GM19099 (cell line): ENCODE data around the gene BCAP31.

Source experiments
- POLR2A ChIP-seq: IDR thresholded peaks from 3 replicates; pipeline ENCODE4 v1.6.1; 2011; ENCODE audit warnings: low read depth; ENCODE audit not compliant: insufficient read length; ENCODE audit errors: extremely low read depth

BCAP31 gene

GRCh38 chrX:153669901-153670731 lies 54.1 kb downstream of the BCAP31 start:
- no peak for TF ChIP-seq POLR2A

GRCh38 chrX:153669174-153669890 lies 54.9 kb downstream of the BCAP31 start:
- no peak for TF ChIP-seq POLR2A

DNA sequence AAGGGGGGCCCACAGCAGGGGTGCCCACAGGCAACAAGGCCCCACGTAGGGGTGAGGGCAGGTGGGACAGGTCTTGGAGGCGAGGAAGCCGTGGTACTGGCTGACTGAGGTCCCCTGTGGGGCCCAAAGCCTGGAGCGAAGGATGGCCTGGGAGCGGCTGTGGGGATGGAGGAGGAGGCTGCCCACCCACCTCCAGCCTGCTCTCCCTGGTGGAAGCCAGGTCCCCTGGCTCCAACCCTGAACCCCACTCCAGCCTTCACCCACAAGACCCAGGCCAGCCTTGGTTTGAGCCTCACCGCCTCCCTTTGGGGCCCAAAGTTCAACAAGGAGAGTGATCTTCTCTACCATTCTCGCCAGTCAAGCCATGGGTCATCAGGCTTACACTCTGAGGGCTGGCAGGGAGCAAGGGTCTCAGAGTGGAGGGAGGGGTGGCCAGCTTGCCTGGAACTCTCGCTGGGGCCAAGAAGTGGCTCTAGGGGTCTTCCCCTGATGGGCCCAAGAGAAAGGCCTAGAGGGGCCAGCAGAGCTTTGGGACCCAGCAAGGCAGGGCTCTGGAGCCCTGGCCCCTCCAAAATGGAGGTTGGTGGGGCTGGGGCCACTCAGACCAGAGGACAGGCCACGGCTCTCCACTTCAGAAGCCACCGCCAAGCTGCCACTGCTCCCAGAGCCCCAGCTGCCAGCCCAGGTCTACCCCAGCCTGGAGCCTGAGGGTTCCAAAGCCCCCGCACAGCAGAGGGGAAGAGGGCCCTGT lies 55.6 kb downstream of the BCAP31 start:
- TF ChIP-seq POLR2A: no peak

- no peak for TF ChIP-seq POLR2A
Observed at GRCh38 chrX:153667956-153668396, 56.2 kb downstream of the BCAP31 start.

GRCh38 chrX:153667281-153667955 lies 56.8 kb downstream of the BCAP31 start:
- TF ChIP-seq POLR2A: no peak

GRCh38 chrX:153665726-153666306 lies 58.4 kb downstream of the BCAP31 start:
- TF ChIP-seq POLR2A: no peak

DNA sequence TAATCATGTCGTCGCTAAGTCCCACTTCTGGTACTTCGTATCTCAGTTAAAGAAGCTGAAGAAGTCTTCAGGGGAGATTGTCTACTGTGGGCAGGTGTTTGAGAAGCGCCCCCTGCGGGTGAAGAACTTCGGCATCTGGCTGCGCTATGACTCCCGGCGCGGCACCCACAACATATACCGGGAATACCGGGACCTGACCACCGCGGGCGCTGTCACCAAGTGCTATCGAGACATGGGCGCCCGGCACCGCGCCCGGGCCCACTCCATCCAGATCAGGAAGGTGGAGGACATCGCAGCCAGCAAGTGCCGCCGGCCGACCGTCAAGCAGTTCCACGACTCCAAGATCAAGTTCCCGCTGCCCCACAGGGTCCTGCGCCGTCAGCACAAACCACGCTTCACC lies 61.9 kb downstream of the BCAP31 start:
- no peak for TF ChIP-seq POLR2A

GRCh38 chrX:153659268-153659667 lies 64.9 kb downstream of the BCAP31 start:
- no peak for TF ChIP-seq POLR2A

GRCh38 chrX:153657161-153657560 lies 67.0 kb downstream of the BCAP31 start:
- no peak for TF ChIP-seq POLR2A

GRCh38 chrX:153653556-153653955 lies 70.6 kb downstream of the BCAP31 start:
- no peak for TF ChIP-seq POLR2A

GRCh38 chrX:153651540-153652079 lies 72.6 kb downstream of the BCAP31 start:
- no peak for TF ChIP-seq POLR2A

DNA sequence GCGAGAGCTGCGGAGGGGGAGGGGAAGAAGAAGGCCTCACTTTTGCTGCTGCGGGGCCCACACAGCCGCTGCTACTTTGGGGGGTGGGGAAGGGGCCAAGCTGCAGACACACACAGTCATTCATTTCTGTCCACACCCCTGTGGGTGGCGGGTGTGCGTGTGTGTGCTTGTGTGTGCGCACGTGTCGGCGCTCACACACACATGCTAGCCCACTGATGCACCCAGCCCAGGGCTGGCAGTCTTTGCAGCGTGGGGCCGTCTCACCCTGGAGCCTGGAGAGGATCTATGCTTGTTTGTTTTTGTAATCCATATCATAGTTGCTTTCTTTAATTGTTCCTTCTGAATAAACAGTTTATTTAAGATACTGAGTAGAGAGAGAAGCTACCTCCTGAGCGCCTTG lies 73.2 kb downstream of the BCAP31 start:
- TF ChIP-seq POLR2A: no peak
